ENCODE measurements around the gene FAM222A.

Gene FAM222A

DNA sequence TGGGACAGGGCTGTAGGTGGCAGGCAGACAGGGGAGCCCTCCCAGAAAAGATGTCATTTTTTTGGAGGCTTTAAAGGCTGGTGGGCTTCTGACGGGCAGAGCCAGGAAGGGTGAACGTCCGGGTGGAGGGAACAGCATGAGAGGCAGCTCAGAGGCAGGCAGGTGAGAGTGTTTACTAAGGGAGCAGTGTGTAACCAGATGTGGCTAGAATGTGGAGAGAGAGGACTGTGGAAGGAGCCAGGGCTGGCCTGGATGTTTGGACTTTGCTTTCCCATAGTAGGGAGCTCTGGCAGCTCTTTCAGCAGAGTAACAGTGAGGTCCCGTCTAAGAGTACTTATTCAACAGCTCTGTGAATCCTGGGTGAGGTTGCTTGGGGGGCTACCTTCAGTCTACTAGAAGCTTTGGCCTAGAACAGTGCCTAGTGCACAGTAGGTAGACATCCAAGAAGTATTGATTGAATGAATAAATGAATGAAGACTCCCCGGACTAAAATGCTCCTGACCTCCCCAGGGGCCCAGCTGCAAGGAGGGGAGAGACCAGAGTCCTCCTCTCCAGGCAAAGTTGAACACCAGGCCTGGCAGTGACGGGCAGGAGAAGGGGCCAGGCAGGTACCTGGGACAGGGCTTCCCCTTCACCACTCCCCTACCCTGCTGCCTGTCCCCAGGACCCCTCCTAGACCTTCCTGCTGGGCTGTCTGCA lies 8.5 kb downstream of the FAM222A start:
- H3K36me3 ChIP-seq (ENCODE audit: insufficient read depth, low read length): no peaks in the 10 kb centered on the region
- no peaks in the 10 kb centered on the region for H3K9me3 ChIP-seq (replicated peaks; ENCODE audit: low read length)
- no peak overlapping the region for H3K9ac ChIP-seq (ENCODE audit: low read depth, low read length)
- no peaks in the 10 kb centered on the region for H3K4me1 ChIP-seq (ENCODE audit: control insufficient read depth, insufficient read depth, low read length)
- H3K4me3 ChIP-seq (ENCODE audit: low read length): no peak overlapping the region
- H3K4me2 ChIP-seq (ENCODE audit: low read length): no peak overlapping the region
- H3K27me3 ChIP-seq (ENCODE audit: control insufficient read depth, insufficient read depth, low read length): peaks cover 53% of the 10 kb centered on the region

DNA sequence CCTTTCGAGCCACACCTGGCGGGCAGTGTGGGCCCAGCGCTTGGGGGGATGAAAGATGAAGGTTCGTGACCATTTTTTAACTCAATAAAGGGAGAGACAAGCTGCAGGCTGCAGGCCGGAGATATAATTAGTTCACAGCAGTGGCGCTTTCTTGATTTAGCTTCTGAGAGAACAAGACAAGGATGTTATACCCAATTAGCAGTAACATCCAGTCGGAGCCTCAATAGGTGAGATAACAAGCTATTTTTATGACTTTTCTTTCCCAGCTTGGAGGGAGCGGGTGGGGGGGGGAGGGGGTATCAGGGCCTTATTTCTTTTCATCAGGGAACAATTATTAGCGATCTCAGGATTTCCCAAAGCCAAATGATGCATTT lies 9.1 kb downstream of the FAM222A start:
- Histone ChIP-seq H3K27me3 (ENCODE audit: control insufficient read depth, insufficient read depth, low read length) (peaks cover 55% of the 10 kb centered on the region), H3K4me3 (ENCODE audit: low read length) (no peak overlapping the region), H3K4me2 (ENCODE audit: low read length) (no peak overlapping the region), H3K4me1 (ENCODE audit: control insufficient read depth, insufficient read depth, low read length) (no peaks in the 10 kb centered on the region), H3K9ac (ENCODE audit: low read depth, low read length) (no peak overlapping the region), H3K9me3 (replicated peaks; ENCODE audit: low read length) (no peaks in the 10 kb centered on the region), H3K36me3 (ENCODE audit: insufficient read depth, low read length) (no peaks in the 10 kb centered on the region)

DNA sequence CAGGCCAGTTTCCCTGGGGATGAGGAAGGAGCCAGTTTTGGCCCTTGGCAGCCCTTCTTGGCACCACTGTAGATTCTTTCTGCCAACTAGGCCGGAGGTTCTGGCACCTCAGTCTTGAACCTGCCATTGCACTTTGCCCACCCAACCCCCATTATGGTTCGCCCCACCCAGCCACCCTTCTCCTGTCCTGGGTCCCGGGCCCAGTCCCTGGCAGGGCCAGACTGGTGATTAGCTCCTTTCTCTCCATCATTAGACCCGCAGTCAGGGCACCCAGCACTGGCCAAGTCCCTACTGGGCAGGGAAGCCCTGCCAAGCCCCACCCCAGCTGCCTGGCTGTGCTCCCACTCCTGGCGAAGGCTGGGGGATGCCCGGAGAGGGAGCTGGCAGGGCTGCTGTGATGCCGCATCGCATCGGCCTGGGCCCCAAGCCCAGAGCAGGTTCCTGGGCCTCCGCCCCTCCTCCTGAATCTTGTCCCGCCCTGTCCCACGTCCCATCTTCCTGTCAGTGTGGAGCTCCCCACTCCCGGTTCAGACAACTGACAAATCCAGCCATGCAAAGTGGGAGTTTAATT lies 9.8 kb downstream of the FAM222A start:
- no peak overlapping the region for H3K4me3 ChIP-seq (ENCODE audit: low read length)
- no peaks in the 10 kb centered on the region for H3K9me3 ChIP-seq (replicated peaks; ENCODE audit: low read length)
- no peaks in the 10 kb centered on the region for H3K4me1 ChIP-seq (ENCODE audit: control insufficient read depth, insufficient read depth, low read length)
- H3K9ac ChIP-seq (ENCODE audit: low read depth, low read length): no peak overlapping the region
- H3K4me2 ChIP-seq (ENCODE audit: low read length): no peak overlapping the region
- H3K27me3 ChIP-seq (ENCODE audit: control insufficient read depth, insufficient read depth, low read length): peaks cover 62% of the 10 kb centered on the region
- H3K36me3 ChIP-seq (ENCODE audit: insufficient read depth, low read length): no peaks in the 10 kb centered on the region

DNA sequence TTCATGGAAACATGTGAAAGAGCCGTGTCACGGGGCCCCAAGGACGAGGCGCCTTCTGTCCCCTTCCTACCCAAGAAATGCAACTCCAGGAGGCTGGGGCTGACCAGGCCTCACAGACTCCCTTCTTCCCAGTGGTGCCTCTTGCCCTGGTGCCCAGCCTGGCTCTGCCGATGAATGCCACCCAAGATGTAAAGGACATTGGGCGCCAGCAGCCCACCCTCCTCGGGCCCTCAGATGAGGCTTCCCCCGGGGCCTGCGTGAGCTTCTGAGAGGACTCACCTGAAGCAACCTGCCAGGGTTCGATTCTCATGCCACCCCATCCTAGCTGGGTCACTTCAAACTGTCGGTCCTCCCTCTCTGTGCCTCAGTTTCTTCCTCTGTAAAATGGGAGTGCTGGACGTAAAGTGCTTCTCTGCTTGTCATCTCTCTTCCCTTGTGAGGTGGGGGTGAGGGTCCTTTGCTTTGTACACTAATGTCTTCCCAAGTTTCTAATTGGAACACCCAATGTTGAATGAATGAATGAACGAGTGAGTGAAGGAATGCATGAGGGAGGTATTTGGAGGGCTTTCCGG lies 10.8 kb downstream of the FAM222A start:
- Histone ChIP-seq H3K4me3 (ENCODE audit: low read length) (no peak overlapping the region), H3K9ac (ENCODE audit: low read depth, low read length) (no peak overlapping the region), H3K4me1 (ENCODE audit: control insufficient read depth, insufficient read depth, low read length) (no peaks in the 10 kb centered on the region), H3K27me3 (ENCODE audit: control insufficient read depth, insufficient read depth, low read length) (peaks cover 63% of the 10 kb centered on the region), H3K9me3 (replicated peaks; ENCODE audit: low read length) (no peaks in the 10 kb centered on the region), H3K4me2 (ENCODE audit: low read length) (no peak overlapping the region), H3K36me3 (ENCODE audit: insufficient read depth, low read length) (no peaks in the 10 kb centered on the region)

DNA sequence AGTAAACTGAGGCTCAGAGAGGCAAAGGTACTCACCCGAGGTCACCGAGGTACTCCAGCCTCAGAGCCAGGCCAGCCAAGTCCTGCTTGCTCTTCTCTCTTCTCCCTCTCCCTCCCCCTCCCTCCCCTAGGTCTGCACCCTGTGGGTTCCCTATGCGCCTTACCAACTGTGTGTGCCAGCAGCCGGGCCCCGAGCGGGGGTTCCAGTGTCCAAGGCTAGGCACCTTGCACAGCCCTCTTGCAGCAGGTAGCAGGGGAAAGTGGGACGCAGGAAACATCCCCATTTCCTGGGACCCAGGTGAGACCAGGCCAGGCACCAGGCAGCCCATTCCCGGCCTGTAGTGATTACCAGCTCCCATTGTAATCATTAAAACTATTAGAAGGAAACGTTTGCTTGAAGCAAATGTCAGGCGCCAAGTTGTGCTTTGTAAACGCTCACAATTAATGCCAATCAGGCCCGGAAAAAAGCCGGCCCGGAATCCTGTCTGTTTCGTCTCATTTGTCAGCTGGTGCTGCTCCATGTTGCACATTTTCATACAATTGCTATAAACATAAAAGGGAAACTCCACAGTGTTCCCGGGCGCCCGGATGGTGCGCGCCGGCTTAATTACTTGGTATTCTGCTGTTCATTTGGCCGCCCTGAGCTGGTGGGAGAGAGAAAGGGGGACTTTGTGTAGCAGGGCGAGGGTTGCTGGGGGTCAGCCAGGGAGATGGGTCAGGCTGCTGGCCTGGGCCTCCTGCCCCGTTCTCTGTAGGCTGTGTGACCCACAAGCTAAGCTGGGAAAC lies 11.9 kb downstream of the FAM222A start:
- Histone ChIP-seq H3K9ac (ENCODE audit: low read depth, low read length) (no peak overlapping the region), H3K9me3 (replicated peaks; ENCODE audit: low read length) (no peaks in the 10 kb centered on the region), H3K4me3 (ENCODE audit: low read length) (no peak overlapping the region), H3K4me2 (ENCODE audit: low read length) (no peak overlapping the region), H3K36me3 (ENCODE audit: insufficient read depth, low read length) (no peaks in the 10 kb centered on the region), H3K27me3 (ENCODE audit: control insufficient read depth, insufficient read depth, low read length) (peaks cover 63% of the 10 kb centered on the region), H3K4me1 (ENCODE audit: control insufficient read depth, insufficient read depth, low read length) (no peaks in the 10 kb centered on the region)

DNA sequence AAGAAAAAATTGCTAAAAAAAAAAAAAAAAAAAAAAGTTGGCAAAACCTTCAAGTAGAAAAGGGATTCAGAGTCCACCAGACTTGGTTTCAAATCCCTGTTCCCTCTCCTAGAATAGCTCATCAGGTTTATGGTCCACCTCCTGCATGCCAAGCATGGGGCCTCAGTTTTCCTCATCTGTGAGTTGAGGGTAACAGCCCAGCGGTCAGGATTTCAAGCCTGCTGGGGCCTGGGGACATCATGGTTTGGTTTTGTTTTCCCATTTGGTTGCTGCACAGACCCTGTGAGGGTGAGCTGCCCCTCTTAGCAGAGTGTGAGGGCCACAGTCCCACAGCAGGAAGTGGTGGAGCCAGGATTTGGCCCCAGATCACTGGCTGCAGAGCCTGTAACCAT lies 12.5 kb downstream of the FAM222A start:
- H3K4me2 ChIP-seq (ENCODE audit: low read length): no peak overlapping the region
- no peaks in the 10 kb centered on the region for H3K4me1 ChIP-seq (ENCODE audit: control insufficient read depth, insufficient read depth, low read length)

DNA sequence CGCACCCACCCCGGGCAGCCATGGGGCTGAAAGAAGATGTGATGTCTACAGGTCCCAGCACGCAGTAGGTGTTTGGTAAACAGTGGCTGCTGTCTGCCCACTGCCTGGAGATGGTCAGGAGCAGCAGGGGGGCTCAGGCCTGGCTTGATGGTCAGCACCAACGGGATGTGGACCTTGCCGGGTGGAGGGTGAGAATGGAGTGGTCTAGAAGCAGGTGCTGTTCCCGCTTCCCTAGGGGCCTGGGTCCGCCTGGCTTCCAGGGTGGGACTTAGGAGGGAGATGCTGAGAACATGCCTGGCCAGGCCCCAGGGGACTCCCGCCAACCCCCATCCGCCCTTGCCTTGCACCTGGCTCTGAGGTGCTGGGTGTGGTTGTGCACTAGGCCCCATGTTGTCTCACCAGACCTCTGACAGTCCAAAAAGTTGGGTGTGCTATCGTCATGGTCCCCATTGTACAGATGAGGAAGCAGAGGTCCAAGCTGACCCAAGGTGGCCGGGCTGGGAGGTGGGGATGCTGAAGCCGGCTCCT lies 12.9 kb downstream of the FAM222A start:
- H3K9ac ChIP-seq (ENCODE audit: low read depth, low read length): no peak overlapping the region
- H3K4me1 ChIP-seq (ENCODE audit: control insufficient read depth, insufficient read depth, low read length): no peaks in the 10 kb centered on the region
- H3K27me3 ChIP-seq (ENCODE audit: control insufficient read depth, insufficient read depth, low read length): peaks cover 55% of the 10 kb centered on the region
- no peaks in the 10 kb centered on the region for H3K9me3 ChIP-seq (replicated peaks; ENCODE audit: low read length)
- H3K36me3 ChIP-seq (ENCODE audit: insufficient read depth, low read length): no peaks in the 10 kb centered on the region
- H3K4me2 ChIP-seq (ENCODE audit: low read length): no peak overlapping the region
- H3K4me3 ChIP-seq (ENCODE audit: low read length): no peak overlapping the region

More for the DNA sequence above, 12.5 kb downstream of the FAM222A start:
- no peaks in the 10 kb centered on the region for H3K9me3 ChIP-seq (replicated peaks; ENCODE audit: low read length)
- no peaks in the 10 kb centered on the region for H3K36me3 ChIP-seq (ENCODE audit: insufficient read depth, low read length)
- H3K27me3 ChIP-seq (ENCODE audit: control insufficient read depth, insufficient read depth, low read length): peaks cover 59% of the 10 kb centered on the region
- H3K9ac ChIP-seq (ENCODE audit: low read depth, low read length): no peak overlapping the region
- no peak overlapping the region for H3K4me3 ChIP-seq (ENCODE audit: low read length)

DNA sequence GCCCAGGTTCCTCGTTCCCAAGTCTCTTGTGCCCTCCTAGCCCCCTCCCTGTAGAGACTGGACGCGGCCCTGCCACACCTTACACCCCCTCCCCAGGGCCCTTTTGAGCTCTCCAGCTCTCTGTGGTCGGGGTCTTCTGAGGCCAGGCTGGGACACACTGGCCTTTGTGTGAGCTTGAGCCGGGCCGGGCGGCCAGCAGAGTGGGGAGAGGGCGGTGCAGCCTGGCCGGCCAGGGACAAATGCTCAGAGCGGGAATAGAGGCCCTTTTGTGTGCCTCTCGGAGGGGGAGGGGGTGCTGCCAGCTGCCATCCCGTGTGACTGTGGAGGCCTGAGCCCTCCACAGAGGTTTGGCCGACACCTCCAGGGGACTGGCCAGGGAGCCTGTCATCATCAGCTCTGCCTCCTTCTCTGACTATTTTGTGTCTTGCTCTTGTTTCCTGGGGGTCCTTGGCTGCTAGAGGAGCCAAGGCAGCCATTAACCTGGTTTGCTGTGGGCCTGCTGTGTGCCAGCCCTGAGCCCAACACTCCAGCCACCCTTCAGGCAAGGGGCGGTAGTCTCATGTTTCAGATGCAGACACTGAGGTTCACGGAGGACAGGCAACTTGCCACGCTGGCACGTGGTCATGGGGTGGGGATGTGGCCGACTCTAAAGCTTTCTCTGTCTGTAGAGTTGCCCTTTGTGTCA lies 13.6 kb downstream of the FAM222A start:
- H3K4me1 ChIP-seq (ENCODE audit: control insufficient read depth, insufficient read depth, low read length): no peaks in the 10 kb centered on the region
- no peak overlapping the region for H3K9ac ChIP-seq (ENCODE audit: low read depth, low read length)
- no peaks in the 10 kb centered on the region for H3K9me3 ChIP-seq (replicated peaks; ENCODE audit: low read length)
- no peak overlapping the region for H3K4me3 ChIP-seq (ENCODE audit: low read length)
- H3K27me3 ChIP-seq (ENCODE audit: control insufficient read depth, insufficient read depth, low read length): peaks cover 49% of the 10 kb centered on the region
- H3K36me3 ChIP-seq (ENCODE audit: insufficient read depth, low read length): no peaks in the 10 kb centered on the region
- no peak overlapping the region for H3K4me2 ChIP-seq (ENCODE audit: low read length)

DNA sequence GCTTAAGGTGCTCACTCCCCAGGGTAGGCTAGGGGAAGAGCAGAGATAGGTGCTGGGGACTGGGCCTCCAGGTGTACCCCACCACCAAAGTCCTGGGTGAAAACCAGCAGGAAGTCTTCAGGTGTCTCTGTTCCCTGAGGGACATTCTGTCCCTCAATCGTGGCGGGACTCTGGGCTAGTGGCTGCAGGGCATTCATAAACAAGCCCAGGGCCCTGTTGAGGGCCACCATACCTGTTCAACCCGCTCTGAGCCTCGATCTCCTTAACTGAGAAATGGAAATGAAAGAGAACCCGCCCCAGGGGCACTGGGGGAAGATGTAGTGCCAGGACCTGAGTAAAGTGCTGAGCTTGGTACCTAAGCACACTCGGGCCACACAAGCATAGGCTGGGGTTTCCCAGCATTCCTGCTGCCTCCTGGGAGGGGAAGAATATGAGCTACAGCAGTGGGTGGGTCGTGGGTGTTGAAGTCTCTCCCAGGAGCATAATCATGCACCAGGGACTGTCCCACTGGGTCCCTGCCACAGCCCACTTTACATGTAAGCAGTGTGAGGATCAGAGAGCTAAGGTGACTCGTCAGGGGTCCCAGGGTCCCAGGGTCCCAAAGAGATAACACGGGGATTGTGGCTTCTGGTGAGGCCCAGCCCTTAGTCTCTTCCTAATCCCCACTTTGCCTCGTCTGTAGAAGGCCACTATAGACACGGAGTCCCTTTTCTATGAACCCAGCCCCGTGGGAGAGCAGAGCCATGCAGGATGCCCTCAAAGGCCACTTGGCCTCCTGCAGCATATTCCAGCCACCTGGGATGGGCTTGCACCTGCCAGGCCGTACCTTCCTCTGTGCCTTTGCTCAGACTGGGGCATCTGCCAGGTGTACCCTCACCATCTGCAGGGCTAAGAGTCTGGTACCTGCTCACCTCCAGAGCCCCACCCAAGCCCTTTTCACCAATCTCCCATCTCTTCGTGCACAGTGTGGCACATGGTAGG lies 14.4 kb downstream of the FAM222A start:
- no peak overlapping the region for H3K4me2 ChIP-seq (ENCODE audit: low read length)
- no peaks in the 10 kb centered on the region for H3K9me3 ChIP-seq (replicated peaks; ENCODE audit: low read length)
- no peak overlapping the region for H3K9ac ChIP-seq (ENCODE audit: low read depth, low read length)
- no peaks in the 10 kb centered on the region for H3K4me1 ChIP-seq (ENCODE audit: control insufficient read depth, insufficient read depth, low read length)
- H3K4me3 ChIP-seq (ENCODE audit: low read length): no peak overlapping the region
- H3K36me3 ChIP-seq (ENCODE audit: insufficient read depth, low read length): no peaks in the 10 kb centered on the region
- peaks cover 42% of the 10 kb centered on the region for H3K27me3 ChIP-seq (ENCODE audit: control insufficient read depth, insufficient read depth, low read length)

DNA sequence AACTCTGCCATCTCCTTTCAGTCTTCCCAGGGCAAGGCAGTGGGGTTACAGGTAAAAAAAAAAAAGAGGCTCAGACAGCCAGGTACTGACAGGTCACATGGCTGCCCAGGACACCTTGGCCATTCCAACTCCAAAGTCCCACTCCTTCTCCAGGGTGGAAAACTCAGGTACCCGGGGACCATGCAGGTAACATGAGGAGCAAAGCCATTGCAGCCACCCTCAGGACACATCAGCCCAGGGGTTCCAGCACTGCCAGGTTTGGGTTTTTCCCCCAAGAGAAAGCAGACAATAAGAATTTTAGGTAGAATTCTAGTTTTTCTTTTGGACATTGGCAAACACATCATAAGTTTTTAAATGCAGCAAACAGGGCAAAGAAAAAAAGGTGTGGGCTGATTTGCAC lies 15.3 kb downstream of the FAM222A start:
- Histone ChIP-seq H3K36me3 (ENCODE audit: insufficient read depth, low read length) (no peaks in the 10 kb centered on the region), H3K4me2 (ENCODE audit: low read length) (no peak overlapping the region), H3K9ac (ENCODE audit: low read depth, low read length) (no peak overlapping the region), H3K9me3 (replicated peaks; ENCODE audit: low read length) (no peaks in the 10 kb centered on the region), H3K4me1 (ENCODE audit: control insufficient read depth, insufficient read depth, low read length) (no peaks in the 10 kb centered on the region), H3K27me3 (ENCODE audit: control insufficient read depth, insufficient read depth, low read length) (peaks cover 39% of the 10 kb centered on the region), H3K4me3 (ENCODE audit: low read length) (no peak overlapping the region)
